HEK293T (cell line): ENCODE measurements around the gene SP110.

Source experiments
- BHLHE40 ChIP-seq: fragments of 450-650 bp; IDR thresholded peaks from 2 replicates; pipeline ENCODE4 v1.6.1; 2016; ENCODE audit warnings: mild to moderate bottlenecking, moderate library complexity, borderline replicate concordance
- HDGF ChIP-seq: fragments of 450-650 bp; IDR thresholded peaks from 2 replicates; pipeline ENCODE4 v1.6.1; 2017; ENCODE audit warnings: antibody characterized with exemption, borderline replicate concordance
- NFRKB ChIP-seq: fragments of 450-650 bp; IDR thresholded peaks from 2 replicates; pipeline ENCODE4 v1.6.1; 2016; ENCODE audit warnings: mild to moderate bottlenecking, moderate library complexity
- TARDBP ChIP-seq: fragments of 450-650 bp; IDR thresholded peaks from 2 replicates; pipeline ENCODE4 v1.6.1; 2016

GRCh38 chr2:230135130-230135525 is 84.7 kb downstream of the SP110 start:
- no peak for TF ChIP-seq BHLHE40
- TF ChIP-seq HDGF, result no peak
- no peak for TF ChIP-seq NFRKB
- no peak for TF ChIP-seq TARDBP
